Measurements from ENCODE around the gene FAM124B.

Gene FAM124B

GRCh38 chr2:224333726-224334482 lies 68.0 kb downstream of the FAM124B start:
- peak; percentile 75 for DNase-seq

- no peak for DNase-seq
These were observed 70.2 kb downstream of the FAM124B start for GRCh38 chr2:224331698-224332097.

- no peak for DNase-seq
These were observed 73.1 kb downstream of the FAM124B start for GRCh38 chr2:224328798-224329197.

Measured in hematopoietic multipotent progenitor cell treated with erythropoietin and hydrocortisone succinate and interleukin-3 and kit ligand, for 8 days (in vitro differentiated cells).